22Rv1 (cell line): ENCODE measurements around the gene SLX4IP.

Source experiments
- CTCF ChIP-seq: fragments of 450-650 bp; IDR thresholded peaks from 2 replicates; pipeline ENCODE4 v1.5.1; 2017; ENCODE audit warnings: mild to moderate bottlenecking
- ZFX ChIP-seq: fragments of 450-650 bp; IDR thresholded peaks from 2 replicates; pipeline ENCODE4 v1.6.1; 2017; ENCODE audit warnings: antibody characterized with exemption, borderline replicate concordance

- TF ChIP-seq CTCF (no peak), ZFX (no peak)
Measured at GRCh38 chr20:10467681-10468339, 32.7 kb downstream of the SLX4IP start.
